HG02973 (cell line): ENCODE results near the gene HCFC1.
A peak's percentile ranks its signal among the peaks of the same experiment; 100 is the strongest.

Experiments
- ATAC-seq: cut with Tn5 transposase; IDR thresholded peaks from one replicate; pipeline ENCODE4 v1.9.1; 2021; ENCODE audit warnings: moderate library complexity; ENCODE audit not compliant: unreplicated experiment

The HCFC1 gene

DNA sequence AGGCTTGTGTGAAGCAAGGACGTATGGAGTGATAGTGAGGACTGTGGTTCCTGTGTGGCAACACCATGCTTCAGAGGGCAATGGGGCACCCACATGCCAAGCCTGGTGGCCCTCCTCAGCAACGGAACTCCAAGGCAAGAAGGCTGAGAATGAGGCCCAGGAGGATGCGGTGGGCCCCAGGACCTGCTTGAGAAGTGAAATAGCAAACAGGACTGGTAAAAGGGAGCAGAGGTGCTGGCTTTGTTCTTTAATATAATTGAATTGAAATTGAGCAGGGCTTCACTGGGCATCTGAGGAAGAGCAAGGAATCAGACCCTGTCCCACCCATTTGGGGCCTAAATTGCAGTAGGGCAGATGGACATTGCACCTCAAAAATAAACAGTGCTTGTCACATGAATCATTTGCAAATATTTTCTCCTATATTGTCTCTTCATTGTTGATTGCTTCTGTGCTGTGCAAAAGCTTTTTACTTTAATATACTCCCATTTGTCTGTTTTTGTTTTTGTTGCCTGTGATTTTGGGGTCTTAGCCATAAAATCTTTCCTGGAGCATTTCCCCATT, 3.2 kb upstream of the HCFC1 start:
- no peak for ATAC-seq

- no peak for ATAC-seq
Measured at GRCh38 chrX:153974003-153974725, 2.5 kb upstream of the HCFC1 start.

GRCh38 chrX:153973127-153974002, 1.7 kb upstream of the HCFC1 start:
- ATAC-seq, result no peak

DNA sequence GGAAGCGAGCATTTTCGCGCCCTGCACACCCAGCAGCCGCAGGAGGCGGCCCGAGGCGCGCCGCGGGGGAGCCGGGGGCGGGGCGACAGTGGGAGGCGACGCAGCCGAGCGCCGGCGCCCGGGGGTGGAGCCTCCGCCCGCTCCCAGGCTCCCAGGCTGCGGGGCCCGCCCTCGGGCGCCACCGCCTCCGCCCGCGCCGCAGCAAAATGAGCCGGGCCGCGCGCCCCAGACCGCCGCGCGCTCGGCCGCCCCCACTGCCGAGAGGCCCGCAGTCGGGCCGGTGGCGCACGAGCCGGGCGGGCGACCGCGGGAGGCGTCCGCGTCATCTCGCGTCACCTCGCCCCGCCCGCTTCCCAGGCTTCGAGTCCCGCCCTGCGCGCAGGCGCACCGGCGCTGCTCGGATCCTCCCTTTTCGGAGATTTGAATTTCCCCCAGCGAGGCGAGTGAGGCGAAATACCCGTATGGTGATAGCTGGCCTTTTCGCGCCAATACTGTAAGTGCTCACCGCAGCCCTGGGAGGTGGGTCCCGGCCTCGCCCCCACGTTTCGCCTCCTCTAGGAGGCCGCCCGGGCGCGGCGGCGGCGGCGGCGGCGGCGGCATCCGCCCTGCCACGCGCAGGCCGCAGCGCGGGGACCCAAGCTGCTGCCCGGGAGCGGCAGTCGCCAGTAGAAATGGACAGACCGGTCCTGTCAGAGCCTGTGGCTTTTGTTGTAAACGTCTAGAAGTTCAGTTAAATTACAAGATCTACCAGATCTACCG, 929 bp upstream of the HCFC1 start, which contains the start of gene TMEM187:
TSS of gene TMEM187 (plus strand) at position 387 of the 759 bp plus-strand sequence. CDS start 9,309 bp downstream, outside the sequence.
- peak; percentile 44 for ATAC-seq

DNA sequence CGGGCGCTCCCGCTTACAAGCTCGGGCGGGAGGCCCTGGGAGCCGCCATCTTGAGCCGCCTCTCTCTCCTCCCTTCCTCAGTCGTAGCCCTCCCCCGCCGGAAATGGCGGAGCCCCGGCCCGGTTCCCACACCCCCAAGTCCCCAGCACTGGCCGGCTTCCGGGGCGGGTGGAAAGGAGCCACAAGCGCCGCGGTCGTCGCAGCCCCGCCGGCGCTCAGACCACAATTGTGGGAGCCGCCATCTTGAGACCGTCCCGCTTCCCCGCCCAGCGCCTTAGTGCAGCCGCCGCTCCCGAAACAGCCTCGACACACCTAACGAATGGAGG, 531 bp downstream of the HCFC1 start:
- peak; percentile 26 for ATAC-seq

GRCh38 chrX:153970357-153971123, 1.1 kb downstream of the HCFC1 start:
- ATAC-seq, result no peak

- no peak for ATAC-seq
Measured at GRCh38 chrX:153969904-153970356, 1.7 kb downstream of the HCFC1 start.

GRCh38 chrX:153969125-153969903, 2.3 kb downstream of the HCFC1 start:
- no peak for ATAC-seq

DNA sequence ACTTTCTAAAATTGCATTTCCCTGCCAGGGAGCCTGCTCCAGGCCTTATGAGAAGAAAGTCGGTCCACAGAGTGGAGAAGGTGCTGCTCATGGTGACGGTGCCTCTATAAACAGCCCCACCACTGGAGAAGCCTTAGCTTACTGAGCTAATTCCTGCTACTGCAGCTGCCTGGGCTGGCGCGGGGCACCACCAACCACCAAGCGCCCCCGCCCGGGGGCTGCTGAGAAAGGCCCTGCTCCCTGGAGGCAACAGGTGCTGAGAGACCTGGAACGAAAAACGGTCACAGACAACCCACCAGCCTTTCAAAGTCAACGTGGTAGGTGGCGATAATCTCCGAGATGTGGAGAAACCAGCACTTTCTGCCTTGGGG, 2.9 kb downstream of the HCFC1 start:
- ATAC-seq, result no peak

GRCh38 chrX:153968255-153968654, 3.4 kb downstream of the HCFC1 start:
- no peak for ATAC-seq

- ATAC-seq, result no peak
Measured at GRCh38 chrX:153967536-153968224, 3.9 kb downstream of the HCFC1 start.

- ATAC-seq, result no peak
Measured at GRCh38 chrX:153966841-153967535, 4.6 kb downstream of the HCFC1 start.

- no peak for ATAC-seq
Measured at GRCh38 chrX:153966283-153966688, 5.3 kb downstream of the HCFC1 start.

GRCh38 chrX:153965406-153965805, 6.2 kb downstream of the HCFC1 start:
- ATAC-seq, result no peak

GRCh38 chrX:153964105-153964504, 7.5 kb downstream of the HCFC1 start:
- ATAC-seq, result no peak

DNA sequence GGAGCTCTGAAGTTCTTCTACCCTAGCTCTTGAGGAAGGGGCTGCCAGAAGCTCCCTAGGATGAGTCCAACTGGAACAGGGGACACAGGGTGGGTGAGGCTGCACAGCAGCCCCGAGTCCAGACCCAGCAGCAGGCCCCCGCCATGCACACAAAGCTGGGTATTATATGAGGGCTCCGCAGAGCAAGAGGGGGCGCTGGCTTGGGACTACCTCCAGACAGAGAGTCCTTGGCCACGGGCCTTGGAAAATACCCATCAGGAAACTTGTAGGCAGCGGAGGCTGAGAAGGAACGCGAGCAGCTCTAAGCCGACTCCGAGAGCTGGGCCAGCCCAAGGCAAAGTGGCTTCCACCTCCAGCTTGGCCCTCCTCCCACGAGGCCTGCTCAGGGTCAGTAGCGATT, 8.1 kb downstream of the HCFC1 start:
- ATAC-seq, result no peak

GRCh38 chrX:153961292-153961691, 10.3 kb downstream of the HCFC1 start:
- no peak for ATAC-seq

GRCh38 chrX:153960786-153961185, 10.8 kb downstream of the HCFC1 start:
- no peak for ATAC-seq
